Activated CD4-positive, alpha-beta memory T cell treated with anti-CD3 and anti-CD28 coated beads, Interleukin-2, amount 10 ng/mL, durations not matched to agents 7 days and 5 days (primary cell): Measurements from ENCODE around the gene ATP13A1. TPM values are rescaled to one million over a fixed set of nuclear protein-coding genes. Genes with fewer than 3 reads are reported as not detected.
"Not testable (repeated sequence)": the region's sequence is repeated elsewhere in the genome, so short reads cannot be mapped to it uniquely, and the experiment has no call there.

Experiments
- CTCF ChIA-PET: fragments of 350-600 bp; sonication (Branson Sonifier 250); formaldehyde crosslinking; loops from one replicate; lab custom pipeline; 2021; ENCODE audit warnings: antibody characterized with exemption, inconsistent platforms; lab: Charles Lee
- POLR2A ChIA-PET: fragments of 350-600 bp; sonication (Branson Sonifier 250); formaldehyde crosslinking; loops from one replicate; lab custom pipeline; 2021; ENCODE audit warnings: antibody characterized with exemption; lab: Charles Lee
- DNase-seq: peaks from one replicate; pipeline ENCODE4 v3.0.0-alpha.2; 2020
- H3K27ac Mint-ChIP-seq: one replicate; pipeline ENCODE4 v1.8.0; 2021; ENCODE audit warnings: mild to moderate bottlenecking, mixed read lengths
- H3K27me3 Mint-ChIP-seq: one replicate; pipeline ENCODE4 v1.8.0; 2021; ENCODE audit warnings: mixed read lengths
- H3K36me3 Mint-ChIP-seq: one replicate; pipeline ENCODE4 v1.8.0; 2021; ENCODE audit warnings: low read depth, mixed read lengths
- H3K4me1 Mint-ChIP-seq: one replicate; pipeline ENCODE4 v1.8.0; 2021; ENCODE audit warnings: mixed read lengths
- H3K4me3 Mint-ChIP-seq: one replicate; pipeline ENCODE4 v1.8.0; 2021; ENCODE audit warnings: mild to moderate bottlenecking, mixed read lengths
- H3K9me3 Mint-ChIP-seq: one replicate; pipeline ENCODE4 v1.8.0; 2021; ENCODE audit warnings: mixed read lengths
- total RNA-seq, 2 experiments: library from RNA; stranded (reverse); gene quantifications; one replicate each; pipeline ENCODE4 v1.2.3, GENCODE V29; 2021

ATP13A1 gene
- total RNA-seq, 2 experiments from 2014 or later = 102 to 107 TPM

- not testable (repeated sequence) for H3K27ac Mint-ChIP-seq, H3K4me3 Mint-ChIP-seq, H3K27me3 Mint-ChIP-seq, DNase-seq, H3K4me1 Mint-ChIP-seq
- POLR2A ChIA-PET = interaction anchor here (0.7 to 3.4 kb wide), 5 partner anchors 17 to 164 kb away, joined by 3 to 27 read pairs (median 3); partner anchors contain the start of genes ATP13A1, ZNF101 and ZNF506
- Mint-ChIP-seq H3K9me3 (peaks cover 37% of the 10 kb centered on the region), H3K36me3 (peaks cover 64% of the 10 kb centered on the region)
- CTCF ChIA-PET = interaction anchor here (0.7 kb wide), 1 partner anchor 135 kb away, joined by 3 read pairs; the partner anchor contains the start of gene ZNF506
Observed at GRCh38 chr19:19686119-19686518, 22.6 kb upstream of the ATP13A1 start.

- Mint-ChIP-seq H3K9me3 (peaks cover 68% of the 10 kb centered on the region), H3K4me3 (no peak overlapping the region), H3K27ac (no peak overlapping the region), H3K4me1 (peaks cover 9% of the 10 kb centered on the region), H3K27me3 (no peaks in the 10 kb centered on the region), H3K36me3 (peaks cover 96% of the 10 kb centered on the region)
- DNase-seq = no peak
- ChIA-PET POLR2A (interaction anchor here (4.3 kb wide), 1 partner anchor 10 kb away, joined by 17 read pairs; the partner anchor contains the start of gene ZNF101), CTCF (no interaction called here)
Observed at GRCh38 chr19:19679176-19680073, 15.9 kb upstream of the ATP13A1 start.

GRCh38 chr19:19677579-19677978 lies 14.1 kb upstream of the ATP13A1 start:
- no peak for DNase-seq
- H3K4me3 Mint-ChIP-seq = no peak overlapping the region
- CTCF ChIA-PET = no interaction called here
- no peak overlapping the region for H3K27ac Mint-ChIP-seq
- POLR2A ChIA-PET = interaction anchor here (1.0 kb wide), 1 partner anchor 14 kb away, joined by 3 read pairs; the partner anchor contains the start of gene ATP13A1
- peaks cover 97% of the 10 kb centered on the region for H3K36me3 Mint-ChIP-seq
- peaks cover 57% of the 10 kb centered on the region for H3K9me3 Mint-ChIP-seq
- peaks cover 14% of the 10 kb centered on the region for H3K4me1 Mint-ChIP-seq
- H3K27me3 Mint-ChIP-seq = no peaks in the 10 kb centered on the region

- POLR2A ChIA-PET = interaction anchor here (0.9 kb wide), 1 partner anchor 10 kb away, joined by 3 read pairs; no protein-coding TSS in a partner anchor
- no peak overlapping the region for H3K4me3 Mint-ChIP-seq
- no peak for DNase-seq
Observed at GRCh38 chr19:19674315-19674714, 10.8 kb upstream of the ATP13A1 start.

GRCh38 chr19:19672816-19673215 lies 9.3 kb upstream of the ATP13A1 start:
- DNase-seq = no peak
- H3K9me3 Mint-ChIP-seq = peaks cover 37% of the 10 kb centered on the region
- H3K27ac Mint-ChIP-seq = no peak overlapping the region
- H3K4me1 Mint-ChIP-seq = peaks cover 35% of the 10 kb centered on the region
- H3K4me3 Mint-ChIP-seq = no peak overlapping the region
- CTCF ChIA-PET = no interaction called here
- POLR2A ChIA-PET = interaction anchor here (0.7 to 1.4 kb wide), 2 partner anchors 10 to 194 kb away, joined by 3 to 6 read pairs; no protein-coding TSS in a partner anchor
- peaks cover 91% of the 10 kb centered on the region for H3K36me3 Mint-ChIP-seq
- H3K27me3 Mint-ChIP-seq = no peaks in the 10 kb centered on the region

More at GRCh38 chr19:19674315-19674714, 10.8 kb upstream of the ATP13A1 start:
- Mint-ChIP-seq H3K27me3 (no peaks in the 10 kb centered on the region), H3K9me3 (peaks cover 48% of the 10 kb centered on the region), H3K4me1 (peaks cover 29% of the 10 kb centered on the region), H3K36me3 (peaks cover 97% of the 10 kb centered on the region), H3K27ac (no peak overlapping the region)
- CTCF ChIA-PET = no interaction called here

GRCh38 chr19:19670070-19670551 lies 6.6 kb upstream of the ATP13A1 start:
- POLR2A ChIA-PET = interaction anchor here (0.9 to 4.1 kb wide), 15 partner anchors 10 to 895 kb away, joined by 3 to 66 read pairs (median 15); partner anchors contain the start of genes NDUFA13, TSSK6, ZNF14 and ZNF253
- H3K4me1 Mint-ChIP-seq = peaks cover 38% of the 10 kb centered on the region
- H3K4me3 Mint-ChIP-seq = peak overlapping the region; percentile 87
- peaks cover 76% of the 10 kb centered on the region for H3K36me3 Mint-ChIP-seq
- peaks cover 14% of the 10 kb centered on the region for H3K9me3 Mint-ChIP-seq
- H3K27ac Mint-ChIP-seq = peak overlapping the region; percentile 99
- CTCF ChIA-PET = no interaction called here
- no peaks in the 10 kb centered on the region for H3K27me3 Mint-ChIP-seq
- no peak for DNase-seq

- Mint-ChIP-seq H3K27me3 (no peaks in the 10 kb centered on the region), H3K4me1 (peaks cover 33% of the 10 kb centered on the region), H3K9me3 (peaks cover 10% of the 10 kb centered on the region), H3K27ac (peak within 1 kb of the TSS; percentile 99), H3K4me3 (peak within 1 kb of the TSS; percentile 87), H3K36me3 (peaks cover 64% of the 10 kb centered on the region)
- POLR2A ChIA-PET = interaction anchor here (0.6 to 4.1 kb wide), 42 partner anchors 11 to 1838 kb away, joined by 3 to 66 read pairs (median 4); partner anchors contain the start of genes GATAD2A, GMIP, NDUFA13 and PBX4
- CTCF ChIA-PET = interaction anchor here (1.4 kb wide), 1 partner anchor 136 kb away, joined by 4 read pairs; no protein-coding TSS in a partner anchor
- DNase-seq = peak; percentile 97
Observed at GRCh38 chr19:19668230-19669012, 4.9 kb upstream of the ATP13A1 start, which contains the start of gene ZNF101. TSS of gene ZNF101 (plus strand) at chr19:19668839. CDS start at chr19:19668964, 125 bp downstream.

GRCh38 chr19:19665420-19665948 lies 2.0 kb upstream of the ATP13A1 start:
- peaks cover 45% of the 10 kb centered on the region for H3K4me1 Mint-ChIP-seq
- DNase-seq, H3K27me3 Mint-ChIP-seq, CTCF ChIA-PET, H3K9me3 Mint-ChIP-seq: not testable (repeated sequence)
- peak overlapping the region; percentile 24 for H3K4me3 Mint-ChIP-seq
- peak overlapping the region; percentile 54 for H3K27ac Mint-ChIP-seq
- POLR2A ChIA-PET = interaction anchor here (0.7 kb wide), 1 partner anchor 176 kb away, joined by 3 read pairs; no protein-coding TSS in a partner anchor
- peaks cover 59% of the 10 kb centered on the region for H3K36me3 Mint-ChIP-seq

GRCh38 chr19:19662871-19663255 lies 613 bp downstream of the ATP13A1 start:
- no peaks in the 10 kb centered on the region for H3K27me3 Mint-ChIP-seq
- H3K27ac Mint-ChIP-seq = peak overlapping the region; percentile 96
- peak overlapping the region; percentile 81 for H3K4me3 Mint-ChIP-seq
- CTCF ChIA-PET = interaction anchor here (0.6 to 3.8 kb wide), 4 partner anchors 19 to 131 kb away, joined by 3 to 13 read pairs (median 8); partner anchors contain the start of gene GMIP
- H3K4me1 Mint-ChIP-seq = peaks cover 34% of the 10 kb centered on the region
- no peaks in the 10 kb centered on the region for H3K9me3 Mint-ChIP-seq
- DNase-seq = no peak
- peaks cover 60% of the 10 kb centered on the region for H3K36me3 Mint-ChIP-seq
- POLR2A ChIA-PET = interaction anchor here (0.7 to 4.6 kb wide), 30 partner anchors 9 to 1843 kb away, joined by 3 to 50 read pairs (median 8); partner anchors contain the start of genes GMIP, NDUFA13, TSSK6 and ZNF14

GRCh38 chr19:19662344-19662743 lies 1.1 kb downstream of the ATP13A1 start:
- DNase-seq = no peak
- Mint-ChIP-seq H3K4me3 (peak overlapping the region; percentile 81), H3K27me3 (no peaks in the 10 kb centered on the region), H3K9me3 (no peaks in the 10 kb centered on the region), H3K36me3 (peaks cover 59% of the 10 kb centered on the region), H3K4me1 (peaks cover 29% of the 10 kb centered on the region), H3K27ac (peak overlapping the region; percentile 96)
- POLR2A ChIA-PET = interaction anchor here (0.7 to 4.6 kb wide), 31 partner anchors 10 to 1843 kb away, joined by 3 to 50 read pairs (median 7); partner anchors contain the start of genes GMIP, NDUFA13, TSSK6 and ZNF14
- CTCF ChIA-PET = interaction anchor here (0.7 to 3.8 kb wide), 9 partner anchors 18 to 593 kb away, joined by 3 to 13 read pairs (median 3); partner anchors contain the start of genes GMIP, NDUFA13, TSSK6 and ZNF506

- ChIA-PET CTCF (interaction anchor here (0.7 to 3.8 kb wide), 8 partner anchors 18 to 593 kb away, joined by 3 to 13 read pairs (median 3); partner anchors contain the start of genes GMIP, NDUFA13, TSSK6 and ZNF506), POLR2A (interaction anchor here (0.7 to 4.6 kb wide), 27 partner anchors 10 to 1844 kb away, joined by 3 to 50 read pairs (median 8); partner anchors contain the start of genes GMIP, NDUFA13, TSSK6 and ZNF14)
- H3K4me3 Mint-ChIP-seq = peak overlapping the region; percentile 81
- peaks cover 59% of the 10 kb centered on the region for H3K36me3 Mint-ChIP-seq
- H3K27ac Mint-ChIP-seq = peak overlapping the region; percentile 96
- DNase-seq = peak; percentile 76
- H3K9me3 Mint-ChIP-seq = no peaks in the 10 kb centered on the region
- H3K4me1 Mint-ChIP-seq = peaks cover 26% of the 10 kb centered on the region
- H3K27me3 Mint-ChIP-seq = no peaks in the 10 kb centered on the region
Observed at GRCh38 chr19:19661675-19662251, 1.7 kb downstream of the ATP13A1 start.
